Heart left ventricle (tissue), 13 donors: ENCODE data around the gene LASP1.

Experiments
- POLR2A ChIP-seq, 2 donors: fragments of 450-650 bp; IDR thresholded peaks; one replicate each; pipeline ENCODE4 v1.6.1; 2017; ENCODE audit warnings: antibody characterized with exemption in 2 of 2, mild to moderate bottlenecking in 2 of 2, moderate library complexity in 2 of 2
- TF ChIP-seq, protein P1 (sequence below), 12 donors: fragments of 200-600 bp; sonication (generic) in 4 of 12; IDR thresholded peaks; one replicate each; pipeline versions ENCODE4 v1.5.0 to v1.8.0; 2018 to 2022; ENCODE audit warnings: antibody characterized with exemption in 12 of 12, mild to moderate bottlenecking in 5 of 12
- donor health status: ischemic (EF 13 %, LVEDD 7.1; RV severe dilation, severe dysfunction).
- donor health status: DM: no; HTN: yes; CAD: no.
- donor health status: DM: no; HTN: no; CAD: no.
- donor health status: ischemic (EF 25% LVEDD 6.9; RV normal size, moderate dysfunction).
- donor health status: ischemic (EF 25% LVEDD 5.7; RV mildly dilated, moderate dysfunction).
- donor health status: ischemic (EF 35%, LVEDD 5.7; RV mildly dilated, moderate dysfunction).
- donor health status: nonischemic (EF 11% LVEDD 7.7; RV severe dilation, severe dysfunction).
- donor health status: DM: yes; HTN: yes; CAD: no.
- donor health status: PGD.
- donor health status: ischemic (EF 29% LVEDD 5.4; RV normal size, mild dysfunction).
- donor health status: nonischemic (EF 23%, LVEDD 6.1; RV moderate dilation, normal function).

GRCh38 chr17:38898812-38899348, 29.0 kb downstream of the LASP1 start:
- TF ChIP-seq, protein P1, sequence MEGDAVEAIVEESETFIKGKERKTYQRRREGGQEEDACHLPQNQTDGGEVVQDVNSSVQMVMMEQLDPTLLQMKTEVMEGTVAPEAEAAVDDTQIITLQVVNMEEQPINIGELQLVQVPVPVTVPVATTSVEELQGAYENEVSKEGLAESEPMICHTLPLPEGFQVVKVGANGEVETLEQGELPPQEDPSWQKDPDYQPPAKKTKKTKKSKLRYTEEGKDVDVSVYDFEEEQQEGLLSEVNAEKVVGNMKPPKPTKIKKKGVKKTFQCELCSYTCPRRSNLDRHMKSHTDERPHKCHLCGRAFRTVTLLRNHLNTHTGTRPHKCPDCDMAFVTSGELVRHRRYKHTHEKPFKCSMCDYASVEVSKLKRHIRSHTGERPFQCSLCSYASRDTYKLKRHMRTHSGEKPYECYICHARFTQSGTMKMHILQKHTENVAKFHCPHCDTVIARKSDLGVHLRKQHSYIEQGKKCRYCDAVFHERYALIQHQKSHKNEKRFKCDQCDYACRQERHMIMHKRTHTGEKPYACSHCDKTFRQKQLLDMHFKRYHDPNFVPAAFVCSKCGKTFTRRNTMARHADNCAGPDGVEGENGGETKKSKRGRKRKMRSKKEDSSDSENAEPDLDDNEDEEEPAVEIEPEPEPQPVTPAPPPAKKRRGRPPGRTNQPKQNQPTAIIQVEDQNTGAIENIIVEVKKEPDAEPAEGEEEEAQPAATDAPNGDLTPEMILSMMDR (IDR thresholded peaks at IDR 0.05), result no peak
- TF ChIP-seq POLR2A (IDR thresholded peaks at IDR 0.05), result no peak
